ENCODE measurements around the gene RASAL2. TPM values are rescaled to one million over a fixed set of nuclear protein-coding genes. Genes with fewer than 3 reads are reported as not detected.

The RASAL2 gene
- total and polyA plus RNA-seq, 2 of the 13 experiments (the other 11 are each of a cell fraction or from before 2014, with no cell fraction given) = 5.4 to 5.9 TPM

DNA sequence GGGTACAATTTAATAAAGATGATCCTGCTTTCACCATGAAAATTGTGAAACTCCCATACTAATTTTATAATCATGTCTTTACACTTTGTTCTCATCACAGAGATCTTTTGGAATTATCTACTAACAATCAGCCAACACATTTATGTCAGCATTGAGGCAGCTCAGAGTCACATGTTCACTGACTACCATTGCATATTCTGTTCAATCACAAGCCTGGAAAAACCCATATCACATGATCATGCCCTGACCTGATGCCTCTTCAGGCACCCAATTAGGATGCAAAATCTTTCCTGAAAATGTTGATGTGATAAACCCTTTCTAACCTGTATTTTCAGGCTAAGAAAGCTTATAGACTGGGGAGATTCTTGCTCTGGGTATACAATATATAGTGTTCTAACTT lies 21.6 kb upstream of the RASAL2 start:
- ChIA-PET CTCF (ENCODE audit: low intra/inter-chr PET ratio, low total read pairs) (no interaction called here), POLR2A (no interaction called here)
- no peak for TF ChIP-seq ZNF138 (CRISPR knock-in tag; IDR thresholded peaks at IDR 0.05; ENCODE audit: low read depth)
- no peak overlapping the region for H3K4me3 ChIP-seq (replicated peaks in 1 of 3; ENCODE audit: insufficient read depth in 1 of 3, low read depth in 2 of 3, low read length in 3 of 3)
- no peaks in the 10 kb centered on the region for H3K27me3 ChIP-seq (ENCODE audit: control insufficient read depth in 1 of 2, insufficient read depth in 2 of 2, low read length in 2 of 2)
- H4K20me1 ChIP-seq (ENCODE audit: insufficient read depth, low read length) = no peaks in the 10 kb centered on the region
- no peaks in the 10 kb centered on the region for H3K9me3 ChIP-seq (ENCODE audit: low read length)
- H2AFZ ChIP-seq (ENCODE audit: low read length) = no peak overlapping the region
- no TSS peak for BruUV-seq (replicated peaks)
- intact Hi-C loops (cut with micrococcal nuclease; ENCODE audit: unreplicated experiment) (no loop called here), in situ Hi-C loops (cut with HindIII; ENCODE audit: extremely low pct_ligation_motif_present, low pct_unique_long_range_greater_than_20kb) (no loop called here)
- H3K79me2 ChIP-seq (ENCODE audit: insufficient read depth, low read length) = no peaks in the 10 kb centered on the region
- no peaks in the 10 kb centered on the region for H3K36me3 ChIP-seq (replicated peaks in 1 of 2; ENCODE audit: control insufficient read depth in 1 of 2, insufficient read depth in 2 of 2, low read length in 2 of 2)
- no peak for ATAC-seq
- H3K4me1 ChIP-seq (ENCODE audit: insufficient read depth, low read length) = peaks cover 12% of the 10 kb centered on the region
- FAIRE-seq = no peak
- DNase-seq (ENCODE audit: low spot score) = no peak
- H3K4me2 ChIP-seq (ENCODE audit: low read depth, low read length) = no peak overlapping the region
- H3K27ac ChIP-seq (ENCODE audit: extremely low read length, insufficient read depth, low read length) = no peak overlapping the region
- no peak overlapping the region for H3K9ac ChIP-seq (ENCODE audit: insufficient read depth, low read depth, low read length)

GRCh38 chr1:178075333-178075732 lies 18.6 kb upstream of the RASAL2 start:
- DNase-seq (ENCODE audit: low spot score) (no peak), FAIRE-seq (no peak), ATAC-seq (no peak)
- in situ Hi-C loops (cut with HindIII; ENCODE audit: extremely low pct_ligation_motif_present, low pct_unique_long_range_greater_than_20kb) = no loop called here
- H3K36me3 ChIP-seq (replicated peaks in 1 of 2; ENCODE audit: control insufficient read depth in 1 of 2, insufficient read depth in 2 of 2, low read length in 2 of 2) = no peaks in the 10 kb centered on the region
- no peak for TF ChIP-seq TOPORS (CRISPR knock-in tag; IDR thresholded peaks at IDR 0.05)
- TF ChIP-seq IKZF1 (IDR thresholded peaks at IDR 0.05) = no peak
- TF ChIP-seq ISL2 (CRISPR knock-in tag; IDR thresholded peaks at IDR 0.05) = no peak
- TF ChIP-seq, protein P1, sequence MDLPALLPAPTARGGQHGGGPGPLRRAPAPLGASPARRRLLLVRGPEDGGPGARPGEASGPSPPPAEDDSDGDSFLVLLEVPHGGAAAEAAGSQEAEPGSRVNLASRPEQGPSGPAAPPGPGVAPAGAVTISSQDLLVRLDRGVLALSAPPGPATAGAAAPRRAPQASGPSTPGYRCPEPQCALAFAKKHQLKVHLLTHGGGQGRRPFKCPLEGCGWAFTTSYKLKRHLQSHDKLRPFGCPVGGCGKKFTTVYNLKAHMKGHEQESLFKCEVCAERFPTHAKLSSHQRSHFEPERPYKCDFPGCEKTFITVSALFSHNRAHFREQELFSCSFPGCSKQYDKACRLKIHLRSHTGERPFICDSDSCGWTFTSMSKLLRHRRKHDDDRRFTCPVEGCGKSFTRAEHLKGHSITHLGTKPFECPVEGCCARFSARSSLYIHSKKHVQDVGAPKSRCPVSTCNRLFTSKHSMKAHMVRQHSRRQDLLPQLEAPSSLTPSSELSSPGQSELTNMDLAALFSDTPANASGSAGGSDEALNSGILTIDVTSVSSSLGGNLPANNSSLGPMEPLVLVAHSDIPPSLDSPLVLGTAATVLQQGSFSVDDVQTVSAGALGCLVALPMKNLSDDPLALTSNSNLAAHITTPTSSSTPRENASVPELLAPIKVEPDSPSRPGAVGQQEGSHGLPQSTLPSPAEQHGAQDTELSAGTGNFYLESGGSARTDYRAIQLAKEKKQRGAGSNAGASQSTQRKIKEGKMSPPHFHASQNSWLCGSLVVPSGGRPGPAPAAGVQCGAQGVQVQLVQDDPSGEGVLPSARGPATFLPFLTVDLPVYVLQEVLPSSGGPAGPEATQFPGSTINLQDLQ (CRISPR knock-in tag; IDR thresholded peaks at IDR 0.05) = no peak
- H3K4me3 ChIP-seq (replicated peaks in 1 of 3; ENCODE audit: insufficient read depth in 1 of 3, low read depth in 2 of 3, low read length in 3 of 3) = no peak overlapping the region
- POLR2A ChIA-PET = no interaction called here
- no TSS peak for BruUV-seq (replicated peaks)
- no peak overlapping the region for H3K27ac ChIP-seq (ENCODE audit: extremely low read length, insufficient read depth, low read length)
- H3K4me1 ChIP-seq (ENCODE audit: insufficient read depth, low read length) = peaks cover 10% of the 10 kb centered on the region
- H4K20me1 ChIP-seq (ENCODE audit: insufficient read depth, low read length) = no peaks in the 10 kb centered on the region
- H3K27me3 ChIP-seq (ENCODE audit: control insufficient read depth in 1 of 2, insufficient read depth in 2 of 2, low read length in 2 of 2) = no peaks in the 10 kb centered on the region
- intact Hi-C loops (cut with micrococcal nuclease; ENCODE audit: unreplicated experiment) = no loop called here
- no peak overlapping the region for H3K4me2 ChIP-seq (ENCODE audit: low read depth, low read length)
- no peaks in the 10 kb centered on the region for H3K9me3 ChIP-seq (ENCODE audit: low read length)
- H2AFZ ChIP-seq (ENCODE audit: low read length) = no peak overlapping the region
- H3K9ac ChIP-seq (ENCODE audit: insufficient read depth, low read depth, low read length) = no peak overlapping the region
- H3K79me2 ChIP-seq (ENCODE audit: insufficient read depth, low read length) = no peaks in the 10 kb centered on the region
- CTCF ChIA-PET (ENCODE audit: low intra/inter-chr PET ratio, low total read pairs) = no interaction called here

Measured in HepG2 (cell line).